ENCODE data around the gene SULT1C4.

SULT1C4 gene

DNA sequence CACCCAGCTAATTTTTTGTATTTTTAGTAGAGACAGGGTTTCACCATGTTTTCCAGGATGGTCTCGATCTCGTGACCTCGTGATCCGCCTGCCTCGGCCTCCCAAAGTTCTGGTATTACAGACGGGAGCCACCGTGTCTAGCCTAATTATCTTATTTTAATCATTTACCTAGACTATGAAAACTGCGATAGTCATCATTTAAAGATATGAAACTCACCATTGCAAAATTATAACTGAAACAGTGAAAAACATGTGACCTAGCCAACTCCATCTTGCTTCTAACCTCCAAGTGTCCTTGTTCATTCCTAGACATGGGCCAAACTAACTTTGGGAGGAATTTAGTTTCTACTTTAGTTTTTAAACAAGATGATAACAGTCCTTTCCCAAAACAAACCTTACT lies 17.4 kb downstream of the SULT1C4 start:
- no peak for DNase-seq (ENCODE audit: low read depth)
- H3K4me3 ChIP-seq (ENCODE audit: low read depth, low read length), result no peak overlapping the region
- TF ChIP-seq CTCF (IDR thresholded peaks at IDR 0.05; ENCODE audit: control insufficient read depth, extremely low read depth, insufficient read depth), result no peak

GRCh38 chr2:108396845-108397244 lies 19.1 kb downstream of the SULT1C4 start:
- TF ChIP-seq CTCF (IDR thresholded peaks at IDR 0.05; ENCODE audit: control insufficient read depth, extremely low read depth, insufficient read depth), result peak; percentile 27; the same call in 1 of the 2 replicates
- DNase-seq (ENCODE audit: low read depth), result no peak
- H3K4me3 ChIP-seq (ENCODE audit: low read depth, low read length), result no peak overlapping the region

DNA sequence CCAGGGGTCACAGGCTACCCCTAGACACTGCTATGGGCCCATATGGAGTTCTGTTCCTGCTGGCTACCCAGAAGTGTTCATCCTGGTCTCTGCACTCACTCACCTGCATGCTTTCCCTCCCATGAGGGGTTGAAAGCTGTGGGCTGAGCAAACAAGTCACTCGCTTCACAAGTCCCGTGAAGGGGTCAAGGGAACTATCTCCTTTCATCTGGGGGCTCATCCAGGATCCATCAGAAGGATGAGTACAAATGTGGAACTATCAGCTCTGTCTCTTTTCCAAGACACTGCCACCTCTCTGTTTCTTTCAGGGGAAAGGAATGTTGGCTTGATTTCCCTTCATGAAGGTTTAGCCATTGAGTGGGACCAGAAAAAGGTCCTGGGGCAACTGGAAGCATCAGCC lies 21.7 kb downstream of the SULT1C4 start:
- TF ChIP-seq CTCF (IDR thresholded peaks at IDR 0.05; ENCODE audit: control insufficient read depth, extremely low read depth, insufficient read depth), result no peak
- no peak for DNase-seq (ENCODE audit: low read depth)
- H3K4me3 ChIP-seq (ENCODE audit: low read depth, low read length), result no peak overlapping the region

GRCh38 chr2:108401800-108402199 lies 24.0 kb downstream of the SULT1C4 start:
- no peak for TF ChIP-seq CTCF (IDR thresholded peaks at IDR 0.05; ENCODE audit: control insufficient read depth, extremely low read depth, insufficient read depth)
- H3K4me3 ChIP-seq (ENCODE audit: low read depth, low read length), result no peak overlapping the region
- DNase-seq (ENCODE audit: low read depth), result no peak

DNA sequence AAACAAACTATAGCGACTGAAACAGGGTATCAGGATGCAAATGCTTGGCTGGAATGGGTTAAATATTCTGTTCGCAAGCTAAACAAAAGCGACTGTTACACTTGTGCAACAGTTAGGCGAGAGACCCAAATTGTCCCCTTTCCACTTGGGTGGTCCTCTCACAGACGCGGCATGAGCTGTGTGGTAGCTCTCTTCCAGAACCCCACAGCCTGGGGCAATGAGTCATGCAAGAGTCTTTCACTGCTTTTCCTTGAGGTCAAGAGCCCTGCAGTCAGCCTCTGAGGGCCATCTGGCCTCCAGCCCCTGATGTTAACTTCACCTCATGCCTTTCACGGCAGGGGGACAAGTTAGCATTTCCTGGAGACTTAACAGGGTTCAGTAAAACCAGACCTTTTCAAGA lies 25.7 kb downstream of the SULT1C4 start:
- H3K4me3 ChIP-seq (ENCODE audit: low read depth, low read length), result no peak overlapping the region
- TF ChIP-seq CTCF (IDR thresholded peaks at IDR 0.05; ENCODE audit: control insufficient read depth, extremely low read depth, insufficient read depth), result no peak
- no peak for DNase-seq (ENCODE audit: low read depth)

- no peak for TF ChIP-seq CTCF (IDR thresholded peaks at IDR 0.05; ENCODE audit: control insufficient read depth, extremely low read depth, insufficient read depth)
- no peak overlapping the region for H3K4me3 ChIP-seq (ENCODE audit: low read depth, low read length)
- no peak for DNase-seq (ENCODE audit: low read depth)
These were observed 27.1 kb downstream of the SULT1C4 start for GRCh38 chr2:108404784-108405397.
